ENCODE measurements around the gene ULBP3.

The ULBP3 gene

GRCh38 chr6:150102750-150103270, 33.9 kb upstream of the ULBP3 start:
- TF ChIP-seq CTCF (IDR thresholded peaks at IDR 0.05; ENCODE audit: low read depth, low read length) = no peak
- no peak for DNase-seq (ENCODE audit: low read depth, low spot score)
- no peak overlapping the region for H3K4me3 ChIP-seq (ENCODE audit: low read depth, low read length)
- in situ Hi-C loops (cut with HindIII; ENCODE audit: low sequenced_read_pairs) = no loop called here

GRCh38 chr6:150100745-150101144, 31.8 kb upstream of the ULBP3 start:
- in situ Hi-C loops (cut with HindIII; ENCODE audit: low sequenced_read_pairs) = no loop called here
- DNase-seq (ENCODE audit: low read depth, low spot score) = no peak
- H3K4me3 ChIP-seq (ENCODE audit: low read depth, low read length) = no peak overlapping the region
- no peak for TF ChIP-seq CTCF (IDR thresholded peaks at IDR 0.05; ENCODE audit: low read depth, low read length)

GRCh38 chr6:150099953-150100352, 31.0 kb upstream of the ULBP3 start:
- in situ Hi-C loops (cut with HindIII; ENCODE audit: low sequenced_read_pairs) = no loop called here
- no peak for DNase-seq (ENCODE audit: low read depth, low spot score)
- TF ChIP-seq CTCF (IDR thresholded peaks at IDR 0.05; ENCODE audit: low read depth, low read length) = no peak
- no peak overlapping the region for H3K4me3 ChIP-seq (ENCODE audit: low read depth, low read length)

- no peak for DNase-seq (ENCODE audit: low read depth, low spot score)
- no peak for TF ChIP-seq CTCF (IDR thresholded peaks at IDR 0.05; ENCODE audit: low read depth, low read length)
- in situ Hi-C loops (cut with HindIII; ENCODE audit: low sequenced_read_pairs) = no loop called here
- H3K4me3 ChIP-seq (ENCODE audit: low read depth, low read length) = no peak overlapping the region
These were observed 30.6 kb upstream of the ULBP3 start for GRCh38 chr6:150099546-150099945.

GRCh38 chr6:150098155-150098554, 29.2 kb upstream of the ULBP3 start:
- no peak for TF ChIP-seq CTCF (IDR thresholded peaks at IDR 0.05; ENCODE audit: low read depth, low read length)
- DNase-seq (ENCODE audit: low read depth, low spot score) = no peak
- in situ Hi-C loops (cut with HindIII; ENCODE audit: low sequenced_read_pairs) = no loop called here
- no peak overlapping the region for H3K4me3 ChIP-seq (ENCODE audit: low read depth, low read length)

- in situ Hi-C loops (cut with HindIII; ENCODE audit: low sequenced_read_pairs) = no loop called here
- no peak for TF ChIP-seq CTCF (IDR thresholded peaks at IDR 0.05; ENCODE audit: low read depth, low read length)
- no peak overlapping the region for H3K4me3 ChIP-seq (ENCODE audit: low read depth, low read length)
- no peak for DNase-seq (ENCODE audit: low read depth, low spot score)
These were observed 24.5 kb upstream of the ULBP3 start for GRCh38 chr6:150093397-150093796.

- TF ChIP-seq CTCF (IDR thresholded peaks at IDR 0.05; ENCODE audit: low read depth, low read length) = no peak
- in situ Hi-C loops (cut with HindIII; ENCODE audit: low sequenced_read_pairs) = no loop called here
- H3K4me3 ChIP-seq (ENCODE audit: low read depth, low read length) = no peak overlapping the region
- no peak for DNase-seq (ENCODE audit: low read depth, low spot score)
These were observed 22.6 kb upstream of the ULBP3 start for GRCh38 chr6:150091476-150091875.

All from astrocyte of the spinal cord (primary cell).